Heart left ventricle (tissue), 13 donors: ENCODE data around the gene GSG1L.

Experiments
- POLR2A ChIP-seq, 2 donors: fragments of 450-650 bp; IDR thresholded peaks; one replicate each; pipeline ENCODE4 v1.6.1; 2017; ENCODE audit warnings: antibody characterized with exemption in 2 of 2, mild to moderate bottlenecking in 2 of 2, moderate library complexity in 2 of 2
- TF ChIP-seq, protein P1 (sequence below), 12 donors: fragments of 200-600 bp; sonication (generic) in 4 of 12; IDR thresholded peaks; one replicate each; pipeline versions ENCODE4 v1.5.0 to v1.8.0; 2018 to 2022; ENCODE audit warnings: antibody characterized with exemption in 12 of 12, mild to moderate bottlenecking in 5 of 12
- donor health status: ischemic (EF 13 %, LVEDD 7.1; RV severe dilation, severe dysfunction).
- donor health status: DM: no; HTN: yes; CAD: no.
- donor health status: DM: no; HTN: no; CAD: no.
- donor health status: ischemic (EF 25% LVEDD 6.9; RV normal size, moderate dysfunction).
- donor health status: ischemic (EF 25% LVEDD 5.7; RV mildly dilated, moderate dysfunction).
- donor health status: ischemic (EF 35%, LVEDD 5.7; RV mildly dilated, moderate dysfunction).
- donor health status: nonischemic (EF 11% LVEDD 7.7; RV severe dilation, severe dysfunction).
- donor health status: DM: yes; HTN: yes; CAD: no.
- donor health status: PGD.
- donor health status: ischemic (EF 29% LVEDD 5.4; RV normal size, mild dysfunction).
- donor health status: nonischemic (EF 23%, LVEDD 6.1; RV moderate dilation, normal function).

DNA sequence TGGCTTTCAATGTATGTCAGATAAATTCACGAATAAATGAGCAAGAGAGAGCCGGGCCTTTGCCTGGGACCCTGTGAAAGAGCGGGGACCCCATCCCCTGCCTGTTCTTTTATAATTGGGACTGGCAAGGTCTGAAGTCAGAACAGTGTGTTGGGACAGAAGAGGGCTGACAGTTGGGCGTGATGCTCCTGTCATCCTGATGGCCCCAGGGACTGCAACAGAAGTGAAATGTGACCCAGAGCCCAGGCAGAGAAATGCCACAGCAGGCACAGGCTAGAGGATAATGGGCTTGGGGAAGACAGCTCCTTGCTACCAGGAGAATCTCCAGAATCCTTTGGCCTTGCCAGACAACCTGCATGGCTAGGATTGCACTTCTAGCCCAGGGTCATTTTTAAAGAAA is 37.9 kb downstream of the GSG1L start:
- TF ChIP-seq, protein P1, sequence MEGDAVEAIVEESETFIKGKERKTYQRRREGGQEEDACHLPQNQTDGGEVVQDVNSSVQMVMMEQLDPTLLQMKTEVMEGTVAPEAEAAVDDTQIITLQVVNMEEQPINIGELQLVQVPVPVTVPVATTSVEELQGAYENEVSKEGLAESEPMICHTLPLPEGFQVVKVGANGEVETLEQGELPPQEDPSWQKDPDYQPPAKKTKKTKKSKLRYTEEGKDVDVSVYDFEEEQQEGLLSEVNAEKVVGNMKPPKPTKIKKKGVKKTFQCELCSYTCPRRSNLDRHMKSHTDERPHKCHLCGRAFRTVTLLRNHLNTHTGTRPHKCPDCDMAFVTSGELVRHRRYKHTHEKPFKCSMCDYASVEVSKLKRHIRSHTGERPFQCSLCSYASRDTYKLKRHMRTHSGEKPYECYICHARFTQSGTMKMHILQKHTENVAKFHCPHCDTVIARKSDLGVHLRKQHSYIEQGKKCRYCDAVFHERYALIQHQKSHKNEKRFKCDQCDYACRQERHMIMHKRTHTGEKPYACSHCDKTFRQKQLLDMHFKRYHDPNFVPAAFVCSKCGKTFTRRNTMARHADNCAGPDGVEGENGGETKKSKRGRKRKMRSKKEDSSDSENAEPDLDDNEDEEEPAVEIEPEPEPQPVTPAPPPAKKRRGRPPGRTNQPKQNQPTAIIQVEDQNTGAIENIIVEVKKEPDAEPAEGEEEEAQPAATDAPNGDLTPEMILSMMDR (IDR thresholded peaks at IDR 0.05), result no peak
- TF ChIP-seq POLR2A (IDR thresholded peaks at IDR 0.05), result no peak
